Measurements from ENCODE around the gene MAPRE2. TPM values are rescaled to one million over a fixed set of nuclear protein-coding genes. Genes with fewer than 3 reads are reported as not detected.

Gene MAPRE2
- total and polyA plus RNA-seq, 2 donors (not counting 1 experiment from before 2014, with no cell fraction given) = 18.5 to 88.1 TPM

DNA sequence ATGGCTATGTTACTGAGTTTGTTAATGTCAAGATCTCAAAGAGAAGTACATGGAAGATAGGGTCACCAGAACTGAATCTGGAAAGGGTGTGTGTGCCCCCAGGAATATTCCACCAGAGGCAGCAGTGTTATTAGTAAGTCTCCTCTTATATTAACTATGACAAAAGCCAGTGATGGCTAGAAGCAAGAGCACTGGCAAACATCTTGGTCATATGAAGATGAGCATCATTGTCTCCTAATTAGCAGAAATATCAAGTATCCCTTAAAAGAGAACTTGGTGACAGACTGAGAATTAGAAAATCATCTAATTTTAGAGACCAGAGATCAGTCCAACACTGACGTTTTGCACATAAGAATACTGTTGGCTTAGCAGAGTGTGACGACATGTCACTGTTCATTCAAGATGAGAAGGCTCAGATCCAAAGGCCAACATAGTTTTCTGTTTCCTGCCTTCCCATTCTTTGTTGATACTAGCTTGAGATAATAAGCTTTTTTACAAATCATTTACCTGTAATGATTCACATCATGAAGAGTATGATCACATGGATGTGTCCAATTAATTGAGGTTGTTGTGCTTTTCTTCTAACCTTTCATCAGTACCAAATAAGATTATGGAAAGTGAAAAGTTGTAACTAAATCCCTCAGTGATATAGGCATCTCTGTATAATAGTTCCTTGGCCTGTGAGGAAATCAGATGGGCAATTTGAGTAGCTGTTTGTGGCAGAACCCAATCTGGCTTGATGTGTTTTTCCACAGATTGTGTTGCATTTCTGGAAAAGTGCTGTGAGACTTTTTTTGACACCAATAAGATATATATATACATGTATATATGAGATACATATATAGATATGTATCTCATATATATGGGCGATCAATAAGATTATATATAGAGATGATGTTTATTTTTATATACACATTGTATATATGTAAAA, 44.5 kb downstream of the MAPRE2 start:
- Histone ChIP-seq H3K4me1 (ENCODE audit: control insufficient read depth, extremely low read depth, insufficient read depth, low read length) (no peaks in the 10 kb centered on the region), H3K79me2 (ENCODE audit: control insufficient read depth, insufficient read depth, low read length) (no peaks in the 10 kb centered on the region), H2AFZ (ENCODE audit: low read length) (no peak overlapping the region), H3K9ac (ENCODE audit: insufficient read depth, low read length) (no peak overlapping the region), H3K27me3 (ENCODE audit: control insufficient read depth, insufficient read depth, low read length) (no peaks in the 10 kb centered on the region), H3K4me2 (ENCODE audit: extremely low read depth, insufficient read depth, low read length) (no peak overlapping the region), H3K9me3 (ENCODE audit: control insufficient read depth, insufficient read depth, low read depth, low read length) (no peaks in the 10 kb centered on the region), H4K20me1 (ENCODE audit: control insufficient read depth, extremely low read depth, insufficient read depth, low read length) (no peaks in the 10 kb centered on the region), H3K27ac (ENCODE audit: insufficient read depth, low read length) (no peak overlapping the region), H3K36me3 (ENCODE audit: control insufficient read depth, insufficient read depth, low read length) (no peaks in the 10 kb centered on the region), H3K4me3 (replicated peaks in 1 of 4; ENCODE audit: control extremely low read depth in 1 of 4, insufficient read depth in 1 of 4, low read depth in 3 of 4, low read length in 4 of 4) (no peak overlapping the region)
- no peak for TF ChIP-seq EZH2 (IDR thresholded peaks at IDR 0.05; ENCODE audit: low read length, missing control alignments)
- TF ChIP-seq, protein P1, sequence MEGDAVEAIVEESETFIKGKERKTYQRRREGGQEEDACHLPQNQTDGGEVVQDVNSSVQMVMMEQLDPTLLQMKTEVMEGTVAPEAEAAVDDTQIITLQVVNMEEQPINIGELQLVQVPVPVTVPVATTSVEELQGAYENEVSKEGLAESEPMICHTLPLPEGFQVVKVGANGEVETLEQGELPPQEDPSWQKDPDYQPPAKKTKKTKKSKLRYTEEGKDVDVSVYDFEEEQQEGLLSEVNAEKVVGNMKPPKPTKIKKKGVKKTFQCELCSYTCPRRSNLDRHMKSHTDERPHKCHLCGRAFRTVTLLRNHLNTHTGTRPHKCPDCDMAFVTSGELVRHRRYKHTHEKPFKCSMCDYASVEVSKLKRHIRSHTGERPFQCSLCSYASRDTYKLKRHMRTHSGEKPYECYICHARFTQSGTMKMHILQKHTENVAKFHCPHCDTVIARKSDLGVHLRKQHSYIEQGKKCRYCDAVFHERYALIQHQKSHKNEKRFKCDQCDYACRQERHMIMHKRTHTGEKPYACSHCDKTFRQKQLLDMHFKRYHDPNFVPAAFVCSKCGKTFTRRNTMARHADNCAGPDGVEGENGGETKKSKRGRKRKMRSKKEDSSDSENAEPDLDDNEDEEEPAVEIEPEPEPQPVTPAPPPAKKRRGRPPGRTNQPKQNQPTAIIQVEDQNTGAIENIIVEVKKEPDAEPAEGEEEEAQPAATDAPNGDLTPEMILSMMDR (conservative IDR thresholded peaks at IDR 0.05 in 1 of 2, IDR thresholded peaks at IDR 0.05 in 1 of 2; ENCODE audit: low read depth in 1 of 2, low read length in 2 of 2) = no peak
- DNase-seq (ENCODE audit: low read depth in 2 of 2) = no peak

DNA sequence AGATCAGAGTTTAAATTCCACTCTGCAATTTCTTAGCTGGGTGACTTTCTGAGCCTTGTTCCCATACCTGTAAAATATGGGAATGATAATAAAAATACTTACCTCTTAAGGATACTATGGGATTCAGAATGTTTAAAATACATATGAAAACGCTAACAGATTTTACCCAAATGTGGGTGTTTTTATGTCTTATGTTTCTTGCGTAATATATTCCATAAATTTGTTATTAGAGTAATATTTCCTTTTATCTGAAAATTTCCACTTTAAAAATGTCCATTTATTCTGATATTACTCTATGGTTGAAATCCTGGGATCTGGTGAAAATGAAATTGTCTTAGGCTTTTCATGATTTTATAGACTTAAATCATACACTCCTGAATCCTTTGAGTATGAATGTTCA, 45.5 kb downstream of the MAPRE2 start:
- no peak overlapping the region for H3K27ac ChIP-seq (ENCODE audit: insufficient read depth, low read length)
- TF ChIP-seq EZH2 (IDR thresholded peaks at IDR 0.05; ENCODE audit: low read length, missing control alignments) = no peak
- no peak overlapping the region for H2AFZ ChIP-seq (ENCODE audit: low read length)
- H3K4me1 ChIP-seq (ENCODE audit: control insufficient read depth, extremely low read depth, insufficient read depth, low read length) = no peaks in the 10 kb centered on the region
- no peak for DNase-seq (ENCODE audit: low read depth in 2 of 2)
- H4K20me1 ChIP-seq (ENCODE audit: control insufficient read depth, extremely low read depth, insufficient read depth, low read length) = no peaks in the 10 kb centered on the region
- H3K9ac ChIP-seq (ENCODE audit: insufficient read depth, low read length) = no peak overlapping the region
- no peak overlapping the region for H3K4me3 ChIP-seq (replicated peaks in 1 of 4; ENCODE audit: control extremely low read depth in 1 of 4, insufficient read depth in 1 of 4, low read depth in 3 of 4, low read length in 4 of 4)
- no peaks in the 10 kb centered on the region for H3K36me3 ChIP-seq (ENCODE audit: control insufficient read depth, insufficient read depth, low read length)
- no peaks in the 10 kb centered on the region for H3K79me2 ChIP-seq (ENCODE audit: control insufficient read depth, insufficient read depth, low read length)
- H3K4me2 ChIP-seq (ENCODE audit: extremely low read depth, insufficient read depth, low read length) = no peak overlapping the region
- no peaks in the 10 kb centered on the region for H3K9me3 ChIP-seq (ENCODE audit: control insufficient read depth, insufficient read depth, low read depth, low read length)
- H3K27me3 ChIP-seq (ENCODE audit: control insufficient read depth, insufficient read depth, low read length) = no peaks in the 10 kb centered on the region

DNA sequence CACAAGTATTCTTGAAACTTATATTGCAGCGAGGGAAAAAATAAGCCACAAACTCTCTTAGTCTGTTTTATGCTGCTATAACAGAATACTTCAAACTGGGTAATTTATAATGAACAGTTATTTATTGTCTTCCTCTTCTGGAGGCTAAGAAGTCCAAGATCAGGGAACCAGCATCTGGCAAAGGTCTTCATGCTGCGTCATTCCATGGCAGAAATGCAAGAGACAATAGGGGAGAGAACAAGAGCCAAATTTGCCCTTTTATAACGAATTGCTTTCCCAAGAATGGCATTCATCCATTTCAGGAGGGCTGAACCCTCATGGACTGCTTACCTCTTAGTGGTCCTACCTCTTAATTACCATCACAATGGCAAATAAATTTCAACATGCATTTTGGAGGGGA, 46.5 kb downstream of the MAPRE2 start:
- TF ChIP-seq EZH2 (IDR thresholded peaks at IDR 0.05; ENCODE audit: low read length, missing control alignments) = no peak
- TF ChIP-seq, protein P1 (conservative IDR thresholded peaks at IDR 0.05 in 1 of 2, IDR thresholded peaks at IDR 0.05 in 1 of 2; ENCODE audit: low read depth in 1 of 2, low read length in 2 of 2) = no peak
- Histone ChIP-seq H3K4me1 (ENCODE audit: control insufficient read depth, extremely low read depth, insufficient read depth, low read length) (no peaks in the 10 kb centered on the region), H3K4me2 (ENCODE audit: extremely low read depth, insufficient read depth, low read length) (no peak overlapping the region), H4K20me1 (ENCODE audit: control insufficient read depth, extremely low read depth, insufficient read depth, low read length) (no peaks in the 10 kb centered on the region), H3K9ac (ENCODE audit: insufficient read depth, low read length) (no peak overlapping the region), H2AFZ (ENCODE audit: low read length) (no peak overlapping the region), H3K27ac (ENCODE audit: insufficient read depth, low read length) (no peak overlapping the region), H3K4me3 (replicated peaks in 1 of 4; ENCODE audit: control extremely low read depth in 1 of 4, insufficient read depth in 1 of 4, low read depth in 3 of 4, low read length in 4 of 4) (no peak overlapping the region), H3K9me3 (ENCODE audit: control insufficient read depth, insufficient read depth, low read depth, low read length) (no peaks in the 10 kb centered on the region), H3K27me3 (ENCODE audit: control insufficient read depth, insufficient read depth, low read length) (no peaks in the 10 kb centered on the region), H3K36me3 (ENCODE audit: control insufficient read depth, insufficient read depth, low read length) (no peaks in the 10 kb centered on the region), H3K79me2 (ENCODE audit: control insufficient read depth, insufficient read depth, low read length) (no peaks in the 10 kb centered on the region)
- DNase-seq (ENCODE audit: low read depth in 2 of 2) = no peak
